Measurements from ENCODE around the gene LINC01488. TPM values are rescaled to one million over a fixed set of nuclear protein-coding genes. Genes with fewer than 3 reads are reported as not detected.

LINC01488 gene
- total RNA-seq, 2 donors from 2014 or later = not detected

GRCh38 chr11:69501891-69502860 is 20.7 kb downstream of the LINC01488 start:
- Mint-ChIP-seq H3K4me1 (ENCODE audit: low read depth in 2 of 2) (no peaks in the 10 kb centered on the region), H3K36me3 (no peaks in the 10 kb centered on the region), H3K9me3 (no peaks in the 10 kb centered on the region), H3K27me3 (peaks cover 16 to 29% of the 10 kb centered on the region in 2 donors), H3K27ac (no peak overlapping the region), H3K4me3 (no peak overlapping the region)
- ATAC-seq = no peak
- DNase-seq (ENCODE audit: low spot score) = no peak

DNA sequence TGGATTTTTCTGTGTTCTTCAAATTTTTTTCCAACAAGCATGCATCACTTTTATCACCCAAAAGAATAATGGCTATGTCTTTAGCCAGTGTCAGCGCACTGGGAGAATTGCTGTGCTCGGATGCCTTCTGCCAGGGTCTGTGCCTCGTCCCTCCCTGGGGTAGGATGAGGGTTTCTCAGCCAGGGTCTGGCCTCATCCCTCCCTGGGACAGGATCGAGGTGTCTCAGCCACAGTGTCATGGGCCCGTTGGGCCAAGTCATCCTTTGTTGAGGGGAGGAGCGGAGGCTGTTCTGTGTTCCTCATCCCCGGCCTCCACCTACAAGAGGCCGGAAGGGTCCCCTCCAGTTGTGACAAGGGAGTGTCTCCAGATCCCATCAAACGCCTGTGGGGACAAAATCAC is 22.7 kb downstream of the LINC01488 start:
- ATAC-seq (no peak), DNase-seq (ENCODE audit: low spot score) (no peak)
- H3K9me3 Mint-ChIP-seq = no peaks in the 10 kb centered on the region
- H3K27ac Mint-ChIP-seq = no peak overlapping the region
- H3K27me3 Mint-ChIP-seq = peaks cover 19 to 29% of the 10 kb centered on the region in 2 donors
- no peaks in the 10 kb centered on the region for H3K36me3 Mint-ChIP-seq
- H3K4me3 Mint-ChIP-seq = no peak overlapping the region
- H3K4me1 Mint-ChIP-seq (ENCODE audit: low read depth in 2 of 2) = no peaks in the 10 kb centered on the region

- Mint-ChIP-seq H3K36me3 (no peaks in the 10 kb centered on the region), H3K27ac (no peak overlapping the region), H3K4me3 (no peak overlapping the region), H3K27me3 (peaks cover 19 to 29% of the 10 kb centered on the region in 2 donors), H3K4me1 (ENCODE audit: low read depth in 2 of 2) (no peaks in the 10 kb centered on the region), H3K9me3 (no peaks in the 10 kb centered on the region)
- DNase-seq (ENCODE audit: low spot score) = peak; percentile 42
- no peak for ATAC-seq
Observed at GRCh38 chr11:69504576-69505335, 23.3 kb downstream of the LINC01488 start.

DNA sequence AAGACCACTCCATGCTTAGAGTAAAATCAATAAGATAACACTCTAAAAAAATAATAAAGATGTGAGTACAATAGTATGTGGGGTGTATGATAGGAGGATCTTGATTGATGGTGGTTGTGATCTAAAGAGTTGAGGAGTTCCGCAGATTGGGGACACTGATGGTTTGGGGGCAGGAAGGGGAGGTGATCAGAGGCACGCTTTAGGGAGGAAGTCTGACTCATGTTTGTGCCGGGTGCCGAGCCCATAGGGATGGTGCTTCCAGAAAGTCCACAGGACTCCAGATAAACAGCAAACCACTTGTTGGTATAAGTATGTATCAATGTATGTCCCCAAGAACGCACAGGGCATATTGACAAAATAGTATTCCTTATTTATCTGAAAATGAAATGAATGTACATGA is 27.5 kb downstream of the LINC01488 start:
- Mint-ChIP-seq H3K27me3 (peaks cover 15% of the 10 kb centered on the region in 2 donors), H3K4me3 (no peak overlapping the region), H3K27ac (no peak overlapping the region), H3K36me3 (no peaks in the 10 kb centered on the region), H3K4me1 (ENCODE audit: low read depth in 2 of 2) (no peaks in the 10 kb centered on the region), H3K9me3 (no peaks in the 10 kb centered on the region)
- DNase-seq (ENCODE audit: low spot score) (no peak), ATAC-seq (no peak)

DNA sequence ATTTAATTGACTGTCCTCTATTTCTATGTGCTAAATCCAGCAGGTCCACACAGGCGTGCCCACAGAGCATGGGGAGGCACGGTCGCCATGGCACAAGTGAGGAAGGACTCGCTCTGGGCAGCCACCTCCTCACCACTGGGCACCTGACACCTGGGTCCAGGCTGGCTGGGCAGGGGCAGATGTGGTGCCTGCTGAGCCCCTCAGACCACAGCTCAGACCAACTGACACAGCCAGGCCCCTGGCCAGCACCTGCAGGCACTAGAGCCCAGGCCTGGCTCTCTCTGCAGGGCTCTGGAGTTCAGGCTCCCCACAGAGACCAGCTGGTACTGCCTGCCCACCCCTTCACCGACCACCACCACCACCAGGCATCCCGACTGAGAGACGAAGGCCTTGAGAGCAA is 27.9 kb downstream of the LINC01488 start:
- H3K9me3 Mint-ChIP-seq = no peaks in the 10 kb centered on the region
- DNase-seq (ENCODE audit: low spot score) = no peak
- no peak for ATAC-seq
- H3K36me3 Mint-ChIP-seq = no peaks in the 10 kb centered on the region
- no peak overlapping the region for H3K4me3 Mint-ChIP-seq
- no peaks in the 10 kb centered on the region for H3K4me1 Mint-ChIP-seq (ENCODE audit: low read depth in 2 of 2)
- peaks cover 14 to 17% of the 10 kb centered on the region in 2 donors for H3K27me3 Mint-ChIP-seq
- no peak overlapping the region for H3K27ac Mint-ChIP-seq

DNA sequence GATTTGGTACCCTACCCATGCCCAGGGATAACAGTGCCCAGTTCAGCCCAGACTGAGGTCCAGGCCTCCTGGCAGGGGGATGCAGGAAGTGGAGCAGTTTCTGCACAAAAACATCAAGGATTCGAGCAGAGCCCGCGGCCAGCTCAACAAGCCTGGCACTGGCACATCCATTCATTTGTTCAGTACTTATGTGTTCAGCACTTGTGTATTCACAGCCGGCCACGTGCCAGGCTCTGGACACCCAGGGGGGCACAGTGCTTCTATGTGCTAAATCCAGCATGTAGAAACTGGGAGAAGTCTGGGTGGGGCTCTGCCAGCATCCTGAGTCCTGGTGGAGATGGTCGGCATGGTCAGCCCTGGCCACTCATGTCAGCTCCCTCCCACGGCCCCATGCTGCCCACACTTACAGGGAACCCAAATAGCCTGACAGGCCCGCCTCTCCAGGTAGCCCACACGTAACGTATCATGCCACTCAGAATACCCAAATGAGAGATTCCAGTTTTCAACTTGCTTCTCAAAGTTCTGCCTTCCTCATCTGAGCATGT is 28.5 kb downstream of the LINC01488 start:
- no peak overlapping the region for H3K4me3 Mint-ChIP-seq
- H3K27me3 Mint-ChIP-seq = peaks cover 13 to 17% of the 10 kb centered on the region in 2 donors
- DNase-seq (ENCODE audit: low spot score) = no peak
- no peak overlapping the region for H3K27ac Mint-ChIP-seq
- H3K36me3 Mint-ChIP-seq = no peaks in the 10 kb centered on the region
- no peaks in the 10 kb centered on the region for H3K9me3 Mint-ChIP-seq
- no peaks in the 10 kb centered on the region for H3K4me1 Mint-ChIP-seq (ENCODE audit: low read depth in 2 of 2)
- ATAC-seq = no peak

GRCh38 chr11:69510471-69511357 is 29.3 kb downstream of the LINC01488 start:
- DNase-seq (ENCODE audit: low spot score) (no peak), ATAC-seq (peak in 1 of 2 donors; percentile 33)
- Mint-ChIP-seq H3K27me3 (peaks cover 12 to 15% of the 10 kb centered on the region in 2 donors), H3K27ac (no peak overlapping the region), H3K4me3 (no peak overlapping the region), H3K36me3 (no peaks in the 10 kb centered on the region), H3K9me3 (peaks cover 2% of the 10 kb centered on the region), H3K4me1 (ENCODE audit: low read depth in 2 of 2) (no peaks in the 10 kb centered on the region)

- peaks cover 4% of the 10 kb centered on the region for H3K9me3 Mint-ChIP-seq
- H3K27me3 Mint-ChIP-seq = peaks cover 9 to 11% of the 10 kb centered on the region in 2 donors
- H3K27ac Mint-ChIP-seq = no peak overlapping the region
- H3K36me3 Mint-ChIP-seq = no peaks in the 10 kb centered on the region
- DNase-seq (ENCODE audit: low spot score) (no peak), ATAC-seq (no peak)
- no peaks in the 10 kb centered on the region for H3K4me1 Mint-ChIP-seq (ENCODE audit: low read depth in 2 of 2)
- no peak overlapping the region for H3K4me3 Mint-ChIP-seq
Observed at GRCh38 chr11:69511358-69512055, 30.0 kb downstream of the LINC01488 start.

DNA sequence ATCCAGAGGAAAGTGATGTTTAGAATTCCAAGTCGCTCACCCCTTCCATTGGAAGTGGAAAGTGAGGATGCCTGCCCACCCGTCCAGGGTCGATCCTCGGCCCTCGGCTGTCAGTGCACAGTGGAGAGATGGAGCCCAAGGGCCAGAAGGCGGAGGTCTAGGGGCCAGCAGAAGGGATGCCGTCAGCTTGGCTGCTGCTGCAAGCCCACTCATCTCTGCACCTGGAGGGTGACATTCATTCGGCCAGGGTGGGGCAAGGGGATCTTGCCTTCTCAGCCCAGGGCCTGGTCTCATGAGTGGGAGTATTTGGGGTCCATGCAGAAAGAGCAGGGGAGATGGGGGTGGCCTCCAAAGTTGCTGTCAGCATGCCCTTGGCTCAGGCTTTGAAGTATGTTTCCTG is 30.7 kb downstream of the LINC01488 start:
- H3K27me3 Mint-ChIP-seq = peaks cover 11 to 12% of the 10 kb centered on the region in 2 donors
- DNase-seq (ENCODE audit: low spot score) (no peak), ATAC-seq (no peak)
- no peak overlapping the region for H3K4me3 Mint-ChIP-seq
- H3K36me3 Mint-ChIP-seq = no peaks in the 10 kb centered on the region
- H3K9me3 Mint-ChIP-seq = peaks cover 4% of the 10 kb centered on the region
- no peak overlapping the region for H3K27ac Mint-ChIP-seq
- peaks cover 0 to 1% of the 10 kb centered on the region in 2 donors for H3K4me1 Mint-ChIP-seq (ENCODE audit: low read depth in 2 of 2)

DNA sequence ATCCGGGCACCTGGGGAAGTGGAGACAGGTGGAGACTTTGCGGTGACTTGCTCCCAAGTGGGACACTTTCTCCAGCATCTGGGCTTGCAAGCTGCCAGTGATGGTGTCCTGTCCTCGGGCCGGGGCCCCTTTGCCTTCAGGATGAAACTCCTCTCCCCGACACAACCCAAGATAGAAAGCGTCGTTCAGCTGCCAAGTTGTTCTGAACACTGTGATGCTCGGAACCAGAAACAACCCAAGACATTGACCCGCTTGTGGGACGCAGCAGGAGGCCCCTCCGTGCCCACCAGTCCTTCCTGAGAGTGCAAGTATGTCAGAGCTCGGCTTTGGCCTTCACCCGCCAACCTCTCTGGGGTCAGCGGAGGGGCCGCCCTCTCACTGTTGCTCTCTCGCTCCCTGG is 31.3 kb downstream of the LINC01488 start:
- ATAC-seq = no peak
- H3K4me3 Mint-ChIP-seq = no peak overlapping the region
- H3K27ac Mint-ChIP-seq = no peak overlapping the region
- H3K27me3 Mint-ChIP-seq = peaks cover 12 to 16% of the 10 kb centered on the region in 2 donors
- no peak for DNase-seq (ENCODE audit: low spot score)
- H3K9me3 Mint-ChIP-seq = peaks cover 4% of the 10 kb centered on the region
- H3K4me1 Mint-ChIP-seq (ENCODE audit: low read depth in 2 of 2) = peaks cover 0 to 3% of the 10 kb centered on the region in 2 donors
- H3K36me3 Mint-ChIP-seq = no peaks in the 10 kb centered on the region

- Mint-ChIP-seq H3K36me3 (no peaks in the 10 kb centered on the region), H3K9me3 (peaks cover 4% of the 10 kb centered on the region), H3K4me1 (ENCODE audit: low read depth in 2 of 2) (peaks cover 0 to 3% of the 10 kb centered on the region in 2 donors), H3K4me3 (no peak overlapping the region), H3K27ac (no peak overlapping the region), H3K27me3 (peaks cover 13 to 16% of the 10 kb centered on the region in 2 donors)
- ATAC-seq (peak in 1 of 2 donors; percentile 17), DNase-seq (ENCODE audit: low spot score) (no peak)
Observed at GRCh38 chr11:69513196-69513595, 31.7 kb downstream of the LINC01488 start.

- Mint-ChIP-seq H3K4me1 (ENCODE audit: low read depth in 2 of 2) (peaks cover 0 to 3% of the 10 kb centered on the region in 2 donors), H3K27ac (no peak overlapping the region), H3K9me3 (peaks cover 4% of the 10 kb centered on the region), H3K36me3 (no peaks in the 10 kb centered on the region), H3K4me3 (no peak overlapping the region), H3K27me3 (peaks cover 18 to 21% of the 10 kb centered on the region in 2 donors)
- no peak for DNase-seq (ENCODE audit: low spot score)
- no peak for ATAC-seq
Observed at GRCh38 chr11:69513663-69514224, 32.3 kb downstream of the LINC01488 start.
